Fibroblast of the conjunctiva (primary cell): ENCODE measurements around the gene CETN1.
A peak's percentile ranks its signal among the peaks of the same experiment; 100 is the strongest.

Experiments used
- DNase-seq: peaks from one replicate; pipeline ENCODE4 v3.0.0-alpha.2; 2010; ENCODE audit warnings: low read depth

CETN1 gene

DNA sequence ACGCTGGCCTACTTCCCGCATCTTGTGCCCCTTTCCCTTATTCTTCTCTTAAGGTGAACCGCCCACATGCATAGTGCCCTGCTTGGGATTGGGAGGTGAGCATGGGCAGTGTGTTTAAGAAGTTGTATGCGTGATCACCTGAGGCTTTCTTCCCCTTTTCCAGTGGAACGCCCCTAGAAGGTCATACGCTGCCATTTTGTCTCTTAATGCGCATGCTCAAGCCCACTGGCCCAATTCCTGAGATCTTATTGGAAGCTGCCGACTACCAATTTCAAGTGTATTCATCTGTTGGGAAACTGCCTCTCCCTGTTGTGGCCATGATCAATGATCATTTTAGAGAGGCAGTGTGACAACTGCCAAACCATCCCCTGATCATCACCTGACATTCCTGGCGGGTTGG lies 3.3 kb upstream of the CETN1 start:
- DNase-seq: no peak

- DNase-seq: peak; percentile 26
Measured at GRCh38 chr18:577643-578375, 2.4 kb upstream of the CETN1 start.

DNA sequence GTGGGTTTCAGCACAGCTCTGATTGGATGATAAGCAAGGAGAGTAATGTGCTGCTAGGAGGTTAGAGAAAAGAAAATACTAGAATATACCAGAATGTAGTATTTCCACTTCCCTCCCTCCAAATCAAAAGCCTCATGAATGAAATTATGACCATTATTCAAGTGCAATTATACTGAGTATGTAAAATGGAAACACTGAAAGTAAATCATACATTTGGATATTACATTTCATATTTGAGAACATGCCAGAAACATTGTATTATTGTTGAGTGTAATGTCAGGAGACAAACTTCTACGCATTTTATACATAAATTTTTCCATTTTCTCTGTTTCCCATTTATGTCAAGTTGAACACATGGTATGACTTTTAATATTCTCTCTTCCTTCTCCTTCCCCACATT lies 942 bp upstream of the CETN1 start:
- no peak for DNase-seq

DNA sequence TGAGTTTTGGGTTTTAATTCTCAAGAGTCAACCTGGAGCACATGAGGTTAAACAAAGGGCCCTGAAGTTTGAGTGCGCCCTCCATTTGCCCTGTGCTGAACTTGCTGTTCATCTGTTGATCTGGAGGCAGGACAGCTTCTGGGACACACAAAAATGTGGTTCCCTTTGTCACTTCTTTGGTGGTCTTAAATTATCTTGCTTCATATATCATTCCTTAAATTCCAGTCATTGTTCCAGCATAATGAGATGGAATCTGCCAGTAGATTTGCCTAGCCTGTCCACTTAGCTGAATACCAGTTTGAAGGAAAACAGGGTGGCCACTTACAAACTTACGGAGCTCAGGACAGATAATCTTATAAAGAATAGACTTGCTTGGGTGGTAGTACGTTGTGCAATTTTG lies 916 bp downstream of the CETN1 start:
- no peak for DNase-seq

DNA sequence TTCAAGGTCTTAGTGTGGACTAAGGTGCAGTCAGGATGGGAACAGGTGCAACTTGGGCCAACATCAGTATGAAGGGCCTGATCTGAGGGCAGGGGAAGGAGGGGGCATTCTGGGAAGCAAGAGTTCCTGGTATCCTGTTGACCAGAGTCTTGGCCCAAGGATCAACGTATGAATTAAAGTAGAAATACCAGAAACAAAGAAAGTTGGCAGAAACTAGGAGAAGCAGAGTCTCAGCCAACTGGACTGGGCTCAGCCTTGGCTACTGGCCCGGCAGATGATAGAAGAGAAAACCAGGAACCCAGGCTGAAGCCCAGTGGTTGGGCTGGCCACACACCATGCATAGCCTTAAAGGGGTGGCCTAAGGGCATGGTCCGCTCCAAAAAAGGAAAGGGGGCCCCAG lies 2.3 kb downstream of the CETN1 start:
- no peak for DNase-seq

DNA sequence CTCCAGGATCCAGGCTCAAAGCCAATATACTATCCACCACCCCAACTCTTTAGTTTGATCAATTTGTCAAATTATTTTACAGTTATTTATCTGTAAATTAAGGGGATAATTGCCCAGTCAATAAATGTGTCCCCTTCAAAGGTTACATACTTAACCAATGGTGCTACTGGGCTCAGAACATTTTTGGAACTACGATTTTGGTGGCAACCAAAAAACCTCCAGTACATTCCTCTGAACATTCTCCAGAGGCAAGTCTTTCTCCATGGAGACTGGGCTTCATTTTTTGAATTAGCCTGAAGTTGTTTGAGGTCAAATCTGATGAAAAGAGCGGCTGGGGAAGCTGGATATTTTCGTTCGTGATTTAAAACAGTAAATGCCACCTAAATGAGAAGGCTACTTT lies 14.9 kb downstream of the CETN1 start:
- no peak for DNase-seq

- DNase-seq: no peak
Measured at GRCh38 chr18:595571-595970, 15.4 kb downstream of the CETN1 start.

GRCh38 chr18:596288-596881 lies 16.2 kb downstream of the CETN1 start:
- DNase-seq: no peak

DNA sequence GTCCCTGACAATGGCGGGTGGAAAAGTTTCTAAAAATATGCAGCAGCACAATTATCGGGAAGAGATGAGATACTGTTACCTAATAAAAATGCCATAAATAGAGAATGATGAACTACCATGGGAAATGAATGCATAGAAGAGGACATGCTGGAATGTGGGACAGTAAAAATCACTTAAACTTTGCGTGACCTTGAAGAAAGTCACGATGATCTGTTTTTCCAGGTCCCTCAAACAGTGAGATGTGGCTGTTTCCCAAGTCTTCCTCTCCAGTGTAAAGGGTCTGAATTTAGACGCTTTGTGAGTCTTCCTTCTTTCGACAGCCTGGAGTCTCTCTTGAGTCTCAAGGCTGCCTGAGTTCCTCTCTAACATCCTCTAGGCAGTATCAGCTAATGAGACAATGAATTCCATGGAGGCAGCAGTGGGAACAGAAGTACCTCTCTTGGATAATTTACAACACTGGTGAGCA lies 18.0 kb downstream of the CETN1 start:
- no peak for DNase-seq

DNA sequence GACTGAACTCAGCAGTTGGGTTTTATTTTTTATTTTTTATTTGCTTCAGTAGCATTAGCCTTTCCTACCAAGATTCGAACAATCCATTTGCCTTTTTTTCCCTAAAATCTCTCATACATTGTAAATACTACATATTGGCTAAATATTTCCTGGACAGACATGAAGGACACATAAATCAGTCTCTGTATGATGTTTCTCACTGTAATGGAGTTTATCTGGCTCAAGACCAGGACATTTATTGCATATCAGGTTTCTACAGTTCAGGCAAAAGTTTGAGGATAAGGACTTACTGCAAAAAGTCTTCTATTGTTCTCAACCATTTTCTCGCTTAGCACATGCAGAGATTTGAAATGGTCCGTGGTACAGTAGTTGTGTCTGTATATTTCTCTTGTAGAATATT lies 19.9 kb downstream of the CETN1 start:
- no peak for DNase-seq

- no peak for DNase-seq
Measured at GRCh38 chr18:604771-605170, 24.6 kb downstream of the CETN1 start.

DNA sequence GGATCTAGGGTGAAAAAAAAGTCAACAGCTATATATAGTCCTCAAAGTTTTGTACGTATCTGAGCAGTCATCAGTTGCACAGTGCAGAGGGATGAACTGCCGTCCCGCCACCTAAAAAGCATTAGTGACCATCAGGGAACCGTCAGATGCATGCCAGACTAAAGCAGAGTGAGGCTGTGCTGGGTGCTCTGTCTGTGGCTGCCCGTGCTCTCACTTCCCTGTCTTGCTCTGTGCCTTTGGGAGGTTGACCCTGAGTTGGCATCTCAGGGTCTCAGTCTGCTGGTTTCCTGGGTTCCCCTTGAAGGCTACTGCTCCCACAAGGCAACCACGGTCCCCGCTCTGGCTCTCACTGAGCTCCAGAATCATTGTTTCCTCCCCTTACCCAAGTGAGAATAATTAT lies 27.8 kb downstream of the CETN1 start:
- no peak for DNase-seq

GRCh38 chr18:610214-610928 lies 30.2 kb downstream of the CETN1 start:
- DNase-seq: no peak

- DNase-seq: no peak
Measured at GRCh38 chr18:612156-612555, 32.0 kb downstream of the CETN1 start.

DNA sequence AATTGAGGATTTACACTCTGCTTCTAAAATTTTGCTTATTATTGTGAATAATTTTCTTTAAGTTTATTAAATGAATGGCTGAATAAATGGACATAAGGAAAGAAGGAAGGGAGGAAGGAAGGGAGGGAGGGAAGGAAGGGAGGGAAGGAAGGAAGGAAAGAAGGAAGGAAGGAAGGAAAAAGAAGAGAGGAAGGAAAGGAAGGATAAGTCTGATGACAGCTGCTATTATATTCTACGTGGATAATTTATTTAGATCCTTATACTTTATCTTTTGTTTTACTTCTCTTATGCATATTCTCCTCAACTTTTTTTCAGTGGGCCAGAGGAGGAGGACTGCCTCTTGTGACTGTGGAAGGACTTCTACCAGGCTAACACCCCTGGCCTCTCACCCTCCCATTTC lies 34.0 kb downstream of the CETN1 start:
- DNase-seq: no peak

DNA sequence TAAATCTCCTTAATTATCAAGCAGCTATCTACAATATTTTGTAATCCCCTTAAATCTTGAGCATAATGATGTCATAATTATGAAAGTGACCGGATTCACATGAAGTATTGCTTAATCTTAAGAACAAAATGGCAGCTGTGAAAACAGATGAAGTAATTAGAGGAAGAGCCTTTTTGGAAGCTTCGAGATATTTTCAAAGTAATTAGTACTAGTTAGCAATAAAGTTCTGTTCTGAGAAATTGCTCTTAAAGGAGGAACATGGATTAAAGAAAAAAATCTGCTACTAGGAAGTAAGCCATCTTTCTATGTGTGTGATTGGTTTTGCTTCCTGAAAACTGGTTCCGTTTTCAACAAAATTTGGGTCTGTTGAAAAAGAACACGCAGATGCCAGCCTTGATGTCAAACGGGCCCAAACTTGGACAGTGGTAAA lies 34.9 kb downstream of the CETN1 start:
- no peak for DNase-seq

- DNase-seq: no peak
Measured at GRCh38 chr18:615773-616172, 35.6 kb downstream of the CETN1 start.

DNA sequence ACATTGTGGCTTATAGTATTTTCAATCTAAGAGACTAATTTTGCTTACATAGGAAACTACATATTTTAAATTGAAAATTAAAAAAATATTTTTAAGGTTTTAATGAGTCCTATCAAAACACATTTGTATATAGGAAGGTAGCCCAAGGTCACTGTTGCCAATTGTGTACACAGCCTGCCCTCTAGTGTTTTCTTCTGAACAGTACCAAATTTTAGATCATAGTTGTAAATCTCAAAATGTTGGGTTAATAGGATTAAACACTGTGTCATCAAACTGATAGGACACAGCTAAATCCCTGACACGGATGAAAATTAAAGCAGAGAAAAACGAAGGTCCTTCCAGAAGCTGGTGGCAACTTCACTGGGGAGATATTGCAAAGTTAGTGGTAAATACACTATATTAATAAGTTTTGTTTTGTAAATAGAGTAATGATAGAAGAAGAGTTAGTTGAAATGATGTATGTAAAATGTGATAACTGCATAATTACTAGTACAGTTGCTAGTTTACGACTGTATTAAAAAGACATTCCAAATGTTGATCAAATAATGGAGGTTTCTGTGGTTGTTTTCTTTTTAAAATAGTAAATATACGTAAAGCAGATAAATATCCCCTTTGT lies 36.3 kb downstream of the CETN1 start:
- peak; percentile 49 for DNase-seq

- no peak for DNase-seq
Measured at GRCh38 chr18:617970-618504, 37.9 kb downstream of the CETN1 start.

- no peak for DNase-seq
Measured at GRCh38 chr18:618618-619017, 38.4 kb downstream of the CETN1 start.

GRCh38 chr18:621291-622043 lies 41.3 kb downstream of the CETN1 start:
- DNase-seq: peak; percentile 5

DNA sequence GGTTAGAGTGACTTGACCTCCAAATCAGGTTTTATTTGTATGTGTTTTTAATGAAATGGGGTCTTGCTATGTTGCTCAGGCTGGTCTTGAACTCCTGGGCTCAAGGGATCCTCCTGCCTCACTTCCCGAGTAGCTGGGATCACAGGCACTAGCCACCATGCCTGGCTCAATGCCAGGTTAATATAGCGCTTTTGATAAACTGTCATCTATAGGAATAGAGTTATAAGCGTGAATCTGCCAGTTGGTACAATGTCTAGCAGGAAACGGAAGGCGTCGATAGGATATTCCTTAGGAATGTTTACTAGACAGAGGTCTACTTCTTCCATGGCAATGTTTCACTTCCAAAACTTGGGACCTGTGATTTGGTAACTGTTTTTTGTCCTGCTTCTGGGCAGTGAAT lies 42.1 kb downstream of the CETN1 start:
- no peak for DNase-seq
